HG03060 (cell line): ENCODE data around the gene PDE3B.
A peak's percentile ranks its signal among the peaks of the same experiment; 100 is the strongest.
"Not testable (repeated sequence)": the region's sequence is repeated elsewhere in the genome, so short reads cannot be mapped to it uniquely, and the experiment has no call there.

Source experiments
- ATAC-seq: cut with Tn5 transposase; IDR thresholded peaks from one replicate; pipeline ENCODE4 v1.9.1; 2021; ENCODE audit warnings: low read depth, moderate number of reproducible peaks; ENCODE audit not compliant: unreplicated experiment

Gene PDE3B

GRCh38 chr11:14863775-14864174, 220.2 kb downstream of the PDE3B start:
- not testable (repeated sequence) for ATAC-seq

- ATAC-seq, result no peak
Measured at GRCh38 chr11:14872032-14872431, 228.4 kb downstream of the PDE3B start.

GRCh38 chr11:14873632-14874031, 230.0 kb downstream of the PDE3B start:
- ATAC-seq, result no peak

- ATAC-seq, result no peak
Measured at GRCh38 chr11:14875163-14875562, 231.6 kb downstream of the PDE3B start.

- ATAC-seq, result no peak
Measured at GRCh38 chr11:14881576-14882193, 238.1 kb downstream of the PDE3B start.

GRCh38 chr11:14882196-14882595, 238.6 kb downstream of the PDE3B start:
- no peak for ATAC-seq

- not testable (repeated sequence) for ATAC-seq
Measured at GRCh38 chr11:14883683-14884082, 240.1 kb downstream of the PDE3B start.

- no peak for ATAC-seq
Measured at GRCh38 chr11:14884667-14885273, 241.2 kb downstream of the PDE3B start.

- ATAC-seq, result no peak
Measured at GRCh38 chr11:14886513-14886912, 242.9 kb downstream of the PDE3B start.

GRCh38 chr11:14891143-14892035, 247.8 kb downstream of the PDE3B start:
- peak; percentile 31 for ATAC-seq

- ATAC-seq, result peak; percentile 80
Measured at GRCh38 chr11:14892036-14892556, 248.5 kb downstream of the PDE3B start, which contains the start of gene CYP2R1. CYP2R1 (minus strand) TSS chr11:14892231; CDS start chr11:14892205, 26 bp downstream.

- no peak for ATAC-seq
Measured at GRCh38 chr11:14892577-14892976, 249.0 kb downstream of the PDE3B start.

- no peak for ATAC-seq
Measured at GRCh38 chr11:14894657-14895598, 251.3 kb downstream of the PDE3B start.

GRCh38 chr11:14898355-14898754, 254.8 kb downstream of the PDE3B start:
- no peak for ATAC-seq

GRCh38 chr11:14898906-14899305, 255.3 kb downstream of the PDE3B start:
- no peak for ATAC-seq

GRCh38 chr11:14902650-14903350, 259.2 kb downstream of the PDE3B start:
- no peak for ATAC-seq

- peak; percentile 22 for ATAC-seq
Measured at GRCh38 chr11:14904745-14905103, 261.1 kb downstream of the PDE3B start.

GRCh38 chr11:14905104-14906033, 261.8 kb downstream of the PDE3B start:
- ATAC-seq, result peak; percentile 61
